Measurements from ENCODE around the gene RPLP2. TPM values are rescaled to one million over a fixed set of nuclear protein-coding genes. Genes with fewer than 3 reads are reported as not detected.
A peak's percentile ranks its signal among the peaks of the same experiment; 100 is the strongest.

Gene RPLP2
- total RNA-seq, 1 donor from 2014 or later, result 1,651 TPM

DNA sequence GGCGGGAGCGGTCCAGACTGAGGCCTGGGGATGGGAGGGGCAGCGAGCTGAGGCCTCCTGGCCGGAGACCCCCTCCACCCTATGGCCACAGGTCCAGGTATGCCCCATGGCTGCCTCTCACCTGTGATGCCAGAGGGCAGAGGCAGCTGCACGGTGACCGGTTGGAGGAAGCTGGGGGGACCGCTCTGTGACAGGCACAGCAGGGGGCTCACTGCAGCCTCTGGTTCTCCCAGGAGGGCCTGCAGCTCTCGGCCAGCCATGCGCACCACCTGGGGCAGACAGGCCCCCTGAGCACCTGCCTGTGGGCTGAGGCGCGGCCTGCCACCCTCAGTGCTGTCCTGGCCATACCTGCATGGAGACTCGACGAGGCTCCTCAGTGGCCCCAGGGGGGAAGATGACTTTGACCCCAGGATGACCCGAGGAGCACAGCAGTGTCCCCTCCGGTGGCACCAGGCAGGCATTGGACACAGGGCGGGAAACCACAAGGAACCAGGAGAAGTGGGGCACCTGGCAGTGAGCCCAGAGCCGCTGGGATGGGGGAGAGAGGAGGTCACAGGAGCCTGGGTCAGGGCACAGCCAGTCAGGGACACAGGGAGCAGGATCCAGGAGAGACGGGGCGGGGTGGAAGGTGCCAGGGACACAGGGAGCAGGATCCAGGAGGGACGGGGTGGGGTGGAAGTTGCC lies 8.5 kb upstream of the RPLP2 start:
- Mint-ChIP-seq H3K4me1 (peaks cover 17% of the 10 kb centered on the region), H3K4me3 (no peak overlapping the region), H3K9me3 (no peaks in the 10 kb centered on the region), H3K27ac (no peak overlapping the region), H3K36me3 (no peaks in the 10 kb centered on the region), H3K27me3 (ENCODE audit: low read depth) (no peaks in the 10 kb centered on the region)
- TF ChIP-seq, protein P1, sequence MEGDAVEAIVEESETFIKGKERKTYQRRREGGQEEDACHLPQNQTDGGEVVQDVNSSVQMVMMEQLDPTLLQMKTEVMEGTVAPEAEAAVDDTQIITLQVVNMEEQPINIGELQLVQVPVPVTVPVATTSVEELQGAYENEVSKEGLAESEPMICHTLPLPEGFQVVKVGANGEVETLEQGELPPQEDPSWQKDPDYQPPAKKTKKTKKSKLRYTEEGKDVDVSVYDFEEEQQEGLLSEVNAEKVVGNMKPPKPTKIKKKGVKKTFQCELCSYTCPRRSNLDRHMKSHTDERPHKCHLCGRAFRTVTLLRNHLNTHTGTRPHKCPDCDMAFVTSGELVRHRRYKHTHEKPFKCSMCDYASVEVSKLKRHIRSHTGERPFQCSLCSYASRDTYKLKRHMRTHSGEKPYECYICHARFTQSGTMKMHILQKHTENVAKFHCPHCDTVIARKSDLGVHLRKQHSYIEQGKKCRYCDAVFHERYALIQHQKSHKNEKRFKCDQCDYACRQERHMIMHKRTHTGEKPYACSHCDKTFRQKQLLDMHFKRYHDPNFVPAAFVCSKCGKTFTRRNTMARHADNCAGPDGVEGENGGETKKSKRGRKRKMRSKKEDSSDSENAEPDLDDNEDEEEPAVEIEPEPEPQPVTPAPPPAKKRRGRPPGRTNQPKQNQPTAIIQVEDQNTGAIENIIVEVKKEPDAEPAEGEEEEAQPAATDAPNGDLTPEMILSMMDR (IDR thresholded peaks at IDR 0.05; ENCODE audit: unreplicated experiment), result no peak
- no peak for DNase-seq (ENCODE audit: low spot score in 2 of 2, unreplicated experiment in 2 of 2)

DNA sequence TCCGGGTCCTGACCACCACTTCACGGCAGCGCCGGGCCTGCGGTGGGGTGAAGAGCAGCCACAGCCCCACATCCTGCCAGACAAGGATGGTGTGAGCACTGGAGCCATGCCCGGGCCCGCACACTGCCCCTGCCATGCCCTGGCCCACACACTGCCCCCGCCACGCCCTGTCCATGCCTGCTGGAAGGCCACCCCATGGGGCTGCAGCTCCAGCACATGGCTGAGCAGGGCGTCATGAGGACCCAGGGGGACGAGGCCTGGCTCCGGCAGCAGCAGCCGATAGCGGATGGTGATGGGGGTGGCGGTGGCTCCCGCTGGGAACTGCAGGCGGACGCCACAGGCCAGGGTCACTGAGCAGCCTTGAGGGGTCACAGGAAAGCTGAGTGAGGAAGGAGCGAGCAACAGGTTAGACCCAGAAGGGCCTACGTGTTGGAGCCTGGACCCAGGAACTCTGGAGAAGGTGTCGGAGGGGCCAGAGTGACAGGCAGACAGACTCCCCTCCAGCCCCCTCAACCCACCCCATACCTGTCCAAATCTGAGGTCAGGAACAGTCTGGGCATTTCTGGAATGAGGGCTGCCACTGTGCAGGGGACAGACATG lies 7.6 kb upstream of the RPLP2 start:
- Mint-ChIP-seq H3K4me1 (peaks cover 10% of the 10 kb centered on the region), H3K4me3 (no peak overlapping the region), H3K36me3 (no peaks in the 10 kb centered on the region), H3K27me3 (ENCODE audit: low read depth) (no peaks in the 10 kb centered on the region), H3K9me3 (no peaks in the 10 kb centered on the region), H3K27ac (no peak overlapping the region)
- DNase-seq (ENCODE audit: low spot score in 2 of 2, unreplicated experiment in 2 of 2), result no peak
- TF ChIP-seq, protein P1 (IDR thresholded peaks at IDR 0.05; ENCODE audit: unreplicated experiment), result no peak

DNA sequence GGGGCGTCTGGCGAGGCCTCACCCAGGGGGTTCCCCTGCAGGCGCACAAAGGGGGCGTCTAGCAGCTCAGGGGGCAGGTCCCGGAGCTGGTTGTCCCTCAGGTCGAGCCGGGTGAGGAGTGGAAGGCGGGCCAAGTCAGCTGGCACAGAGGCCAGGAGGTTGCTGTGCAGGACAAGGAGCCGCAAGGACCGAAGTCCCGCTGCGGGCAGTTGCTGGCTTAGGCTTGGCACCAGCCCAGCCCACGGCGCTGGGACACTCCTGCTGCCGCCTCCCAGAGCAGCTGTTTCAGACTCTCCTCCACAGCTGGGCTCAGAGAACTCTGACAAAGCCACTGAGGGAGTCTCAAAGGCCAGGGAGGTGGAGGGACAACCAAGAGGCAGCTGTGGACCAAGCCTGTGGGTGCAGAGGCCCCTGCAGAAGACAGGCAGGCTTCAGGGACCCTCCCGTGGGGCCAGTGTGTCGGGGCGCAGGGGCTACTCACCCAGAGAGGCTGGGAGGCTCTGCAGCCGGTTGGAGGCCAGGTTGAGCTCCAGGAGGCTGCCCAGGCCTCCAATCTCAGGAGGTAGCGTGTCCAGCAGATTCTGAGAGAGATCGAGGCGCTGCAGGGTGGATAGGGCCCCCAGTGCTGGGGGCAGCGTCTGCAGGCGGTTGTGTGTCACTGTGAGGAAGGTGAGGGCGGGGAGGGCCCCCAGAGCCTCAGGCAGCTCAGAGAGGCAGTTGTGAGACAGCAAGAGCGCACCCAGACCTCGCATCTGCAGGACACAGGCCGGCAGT lies 6.9 kb upstream of the RPLP2 start:
- Mint-ChIP-seq H3K4me3 (peak overlapping the region; percentile 42), H3K27me3 (ENCODE audit: low read depth) (no peaks in the 10 kb centered on the region), H3K36me3 (no peaks in the 10 kb centered on the region), H3K4me1 (peaks cover 12% of the 10 kb centered on the region), H3K9me3 (no peaks in the 10 kb centered on the region), H3K27ac (no peak overlapping the region)
- TF ChIP-seq, protein P1 (IDR thresholded peaks at IDR 0.05; ENCODE audit: unreplicated experiment), result no peak
- DNase-seq (ENCODE audit: low spot score in 2 of 2, unreplicated experiment in 2 of 2), result no peak

DNA sequence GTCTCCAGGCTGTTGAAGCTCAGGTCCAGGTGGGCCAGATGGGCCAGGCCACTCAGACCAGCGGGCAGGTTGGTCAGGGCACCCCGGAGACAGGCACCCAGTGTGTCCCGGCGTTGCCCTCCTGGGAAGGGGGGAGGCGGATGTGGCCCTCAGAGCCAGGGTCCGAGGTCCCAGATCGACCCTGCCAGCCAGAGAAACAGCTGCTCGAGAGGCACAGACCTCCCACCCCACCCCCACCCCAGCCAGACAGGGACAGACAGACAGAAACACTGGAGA lies 6.4 kb upstream of the RPLP2 start:
- no peaks in the 10 kb centered on the region for H3K9me3 Mint-ChIP-seq
- no peak for DNase-seq (ENCODE audit: low spot score in 2 of 2, unreplicated experiment in 2 of 2)
- no peak overlapping the region for H3K4me3 Mint-ChIP-seq
- H3K27me3 Mint-ChIP-seq (ENCODE audit: low read depth), result no peaks in the 10 kb centered on the region
- peaks cover 14% of the 10 kb centered on the region for H3K4me1 Mint-ChIP-seq
- H3K36me3 Mint-ChIP-seq, result no peaks in the 10 kb centered on the region
- TF ChIP-seq, protein P1 (IDR thresholded peaks at IDR 0.05; ENCODE audit: unreplicated experiment), result no peak
- no peak overlapping the region for H3K27ac Mint-ChIP-seq

DNA sequence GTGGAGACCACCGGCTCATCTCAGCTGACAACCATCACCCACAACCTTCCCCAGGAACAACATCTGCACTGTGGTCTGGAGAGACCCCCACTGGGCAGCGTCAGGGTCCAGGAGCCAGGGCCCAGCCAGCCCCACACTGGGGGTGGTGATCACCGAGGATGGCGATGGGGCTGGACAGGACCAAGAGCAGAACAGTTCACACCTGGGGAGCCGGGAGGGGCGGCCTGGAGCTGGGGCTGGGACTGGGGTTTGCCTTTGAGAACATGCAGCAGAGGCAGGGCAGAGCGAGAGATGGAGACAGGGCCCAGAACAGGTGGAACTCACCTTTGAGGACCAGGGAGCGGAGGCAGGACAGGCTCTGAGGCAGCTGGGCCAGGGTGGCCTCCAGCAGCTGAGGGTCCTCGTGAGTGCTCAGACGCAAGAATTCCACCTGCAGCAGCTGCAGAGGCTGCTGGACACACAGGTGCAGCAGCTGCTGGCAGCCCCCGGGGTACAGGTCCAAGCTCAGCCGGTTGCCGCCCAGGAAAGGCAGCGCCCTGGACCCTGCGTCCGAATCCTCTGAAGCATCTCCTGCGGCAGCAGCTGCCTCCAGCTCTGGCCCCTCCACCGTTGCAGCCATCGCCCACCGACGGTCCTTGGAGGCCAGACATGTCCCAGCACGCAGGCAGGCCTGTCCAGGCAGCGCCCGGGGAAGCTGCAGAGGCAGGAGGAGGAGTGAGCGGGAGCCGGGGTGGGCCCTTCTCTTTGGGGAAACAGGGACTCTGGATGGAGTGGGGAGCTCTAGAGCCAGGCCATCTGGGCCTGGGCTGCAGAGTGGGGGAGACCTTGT lies 5.8 kb upstream of the RPLP2 start:
- H3K27ac Mint-ChIP-seq, result peak overlapping the region; percentile 64
- DNase-seq (ENCODE audit: low spot score in 2 of 2, unreplicated experiment in 2 of 2), result peak; percentile 69 to 81

More for the DNA sequence above, 5.8 kb upstream of the RPLP2 start:
- TF ChIP-seq, protein P1 (IDR thresholded peaks at IDR 0.05; ENCODE audit: unreplicated experiment), result no peak
- Mint-ChIP-seq H3K36me3 (no peaks in the 10 kb centered on the region), H3K9me3 (no peaks in the 10 kb centered on the region), H3K27me3 (ENCODE audit: low read depth) (no peaks in the 10 kb centered on the region), H3K4me1 (peaks cover 20% of the 10 kb centered on the region), H3K4me3 (peak overlapping the region; percentile 76)
